T-helper 17 cell (primary cell): ENCODE measurements around the gene HOXA6. TPM values are rescaled to one million over a fixed set of nuclear protein-coding genes. Genes with fewer than 3 reads are reported as not detected.

Source experiments
- ATAC-seq: fragments of 150-1000 bp; cut with Tn5 transposase; 2 replicates; pipeline ENCODE4 v1.10.0; 2021; ENCODE audit warnings: mild to moderate bottlenecking, moderate library complexity
- DNase-seq, 3 donors: peaks; one replicate each; pipeline versions ENCODE4 v3.0.0 to v3.0.0-alpha.2; 2020 to 2021
- H3K9me3 ChIP-seq: one replicate; pipeline ENCODE4 v1.7.0; 2013; ENCODE audit warnings: low read length, mild to moderate bottlenecking; ENCODE audit not compliant: control insufficient read depth, poor library complexity, severe bottlenecking
- H3K27ac Mint-ChIP-seq: one replicate; pipeline ENCODE4 v1.8.0; 2022; ENCODE audit warnings: mild to moderate bottlenecking, moderate library complexity, mixed read lengths
- H3K27me3 Mint-ChIP-seq: one replicate; pipeline ENCODE4 v1.8.0; 2022; ENCODE audit warnings: mixed read lengths
- H3K36me3 Mint-ChIP-seq: one replicate; pipeline ENCODE4 v1.8.0; 2022; ENCODE audit warnings: low read depth, mixed read lengths
- H3K4me1 Mint-ChIP-seq: one replicate; pipeline ENCODE4 v1.8.0; 2022; ENCODE audit warnings: mild to moderate bottlenecking, mixed read lengths
- H3K4me3 Mint-ChIP-seq: one replicate; pipeline ENCODE4 v1.8.0; 2022; ENCODE audit warnings: mild to moderate bottlenecking, moderate library complexity, mixed read lengths
- total RNA-seq, 4 donors: library from RNA in 2 of 4; stranded (reverse) in 2 of 4; gene quantifications; one replicate each; pipeline ENCODE4 v1.2.3 and lab custom pipeline; 2022 to 2026

The HOXA6 gene
- total RNA-seq, 2 donors from 2014 or later, result not detected

DNA sequence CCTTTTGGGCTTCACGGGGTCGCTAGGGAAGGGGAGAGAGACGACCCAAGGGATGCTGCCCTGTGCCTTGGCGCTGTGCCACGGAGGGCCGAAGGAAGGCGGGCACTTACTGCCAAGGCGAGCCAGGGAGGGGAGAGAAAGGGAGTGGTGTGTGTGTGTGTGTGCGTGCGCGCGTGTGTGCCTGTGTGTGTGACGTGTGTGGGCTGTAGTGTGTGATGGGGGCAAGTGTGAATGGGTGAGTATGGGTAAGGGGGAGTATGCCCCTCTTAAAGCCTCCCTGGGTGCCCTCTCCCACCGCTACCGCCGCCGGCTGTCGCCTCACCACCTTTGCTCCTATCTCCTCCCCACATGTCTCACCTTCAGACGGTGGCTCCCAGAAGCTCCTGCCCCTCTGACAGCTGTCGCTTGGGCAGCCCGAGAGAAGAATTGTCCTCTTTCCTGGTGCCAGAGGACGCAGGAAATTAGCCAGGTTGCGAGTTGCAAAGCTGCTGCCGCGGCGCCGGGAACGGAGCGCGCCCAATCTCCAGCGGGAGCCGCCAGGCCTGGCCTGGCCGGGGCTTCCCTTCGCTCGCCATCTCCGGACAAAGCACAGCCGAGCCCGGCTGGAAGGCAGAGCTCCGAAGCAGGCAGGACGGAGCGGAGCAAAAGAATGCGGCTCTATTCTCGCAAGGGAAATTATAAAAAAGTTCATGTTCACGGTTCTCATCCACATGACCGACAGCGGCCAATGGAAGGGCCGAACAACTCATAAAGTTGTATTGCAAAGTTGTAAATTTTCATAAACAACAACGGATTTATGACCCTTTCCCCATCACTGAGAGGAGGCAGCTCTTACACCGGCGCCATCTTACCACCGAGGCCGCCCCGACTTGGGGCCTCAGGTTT lies 4.6 kb upstream of the HOXA6 start, which contains the start of gene HOXA3:
TSS of gene HOXA3 (minus strand) at position 653 of the 885 bp plus-strand sequence. CDS start 41,943 bp downstream, outside the sequence.
- Mint-ChIP-seq H3K27me3 (peaks cover 90% of the 10 kb centered on the region), H3K27ac (peak within 1 kb of the TSS; percentile 91), H3K4me1 (peaks cover 43% of the 10 kb centered on the region), H3K4me3 (peak within 1 kb of the TSS; percentile 85), H3K36me3 (peaks cover 11% of the 10 kb centered on the region)
- H3K9me3 ChIP-seq, result no peaks in the 10 kb centered on the region
- no peak for ATAC-seq
- DNase-seq, result no peak

DNA sequence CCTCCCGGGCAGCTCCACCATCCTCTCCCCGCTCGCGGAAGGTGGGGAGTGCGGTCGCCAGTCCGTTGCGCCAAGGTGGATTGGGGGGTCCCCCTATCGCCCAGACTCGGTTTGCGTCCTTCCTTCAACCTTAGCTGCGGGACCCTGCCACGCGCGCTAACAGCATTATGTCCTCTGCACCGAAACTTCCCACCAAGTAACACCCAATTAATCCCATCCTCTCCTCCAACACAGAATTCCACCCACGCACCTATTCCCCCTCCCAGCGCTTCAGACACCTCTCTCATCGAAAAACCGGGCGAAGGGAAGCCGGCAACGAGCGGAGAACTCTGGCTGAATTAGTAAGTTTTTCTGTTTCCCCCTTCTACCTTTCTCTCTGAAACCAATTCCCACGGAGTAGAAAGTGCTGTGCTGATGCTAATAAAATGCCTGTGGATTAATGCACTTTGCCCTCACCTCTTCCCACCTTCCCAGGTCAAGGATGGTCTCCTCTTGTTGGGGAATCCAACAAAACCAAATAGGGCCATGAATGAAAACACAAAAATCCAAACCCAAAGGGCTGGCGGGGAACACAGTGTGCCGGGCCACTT lies 3.9 kb upstream of the HOXA6 start:
- ATAC-seq (no peak), DNase-seq (no peak)
- Mint-ChIP-seq H3K4me1 (peaks cover 43% of the 10 kb centered on the region), H3K4me3 (peak overlapping the region; percentile 85), H3K27ac (peak overlapping the region; percentile 85), H3K36me3 (peaks cover 13% of the 10 kb centered on the region), H3K27me3 (peaks cover 93% of the 10 kb centered on the region)
- no peaks in the 10 kb centered on the region for H3K9me3 ChIP-seq

DNA sequence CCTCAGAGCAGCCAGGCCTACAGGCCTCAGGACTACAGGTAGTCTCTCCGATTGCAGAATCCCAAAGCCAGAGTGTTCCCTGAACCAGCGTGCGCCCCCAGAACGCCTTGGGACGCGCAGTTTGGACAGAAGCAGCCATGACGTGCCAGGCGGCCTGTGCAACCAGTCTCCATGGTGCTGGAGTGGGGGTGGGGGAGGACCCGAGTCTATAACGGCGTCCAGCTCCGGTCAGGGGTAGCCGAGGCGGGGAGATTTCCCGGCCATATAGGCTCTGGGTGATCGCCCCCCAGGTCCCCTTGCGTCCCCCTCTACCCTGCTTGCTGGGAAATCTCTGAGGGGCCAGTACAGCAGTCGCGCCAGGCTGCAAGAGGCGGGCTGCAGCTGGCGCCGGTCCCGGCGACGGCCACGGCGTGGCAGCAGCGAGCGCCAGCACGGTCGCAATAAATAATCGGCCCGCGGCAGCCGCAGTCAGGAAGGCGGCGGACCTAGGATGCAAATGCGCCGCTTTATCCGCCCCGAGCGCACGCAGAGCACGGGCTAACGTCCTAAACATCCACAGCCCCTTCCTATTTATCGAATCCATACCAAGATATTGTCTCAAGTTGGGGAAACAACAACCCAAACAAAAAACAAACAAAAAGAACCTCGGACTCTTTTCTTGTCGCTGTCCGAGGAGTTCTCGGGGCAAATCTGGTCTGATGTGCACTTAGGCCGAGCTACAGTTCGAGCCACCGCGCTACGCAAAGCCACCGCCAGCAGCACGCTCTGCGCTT lies 3.2 kb upstream of the HOXA6 start:
- H3K27ac Mint-ChIP-seq, result peak overlapping the region; percentile 85
- no peaks in the 10 kb centered on the region for H3K9me3 ChIP-seq

DNA sequence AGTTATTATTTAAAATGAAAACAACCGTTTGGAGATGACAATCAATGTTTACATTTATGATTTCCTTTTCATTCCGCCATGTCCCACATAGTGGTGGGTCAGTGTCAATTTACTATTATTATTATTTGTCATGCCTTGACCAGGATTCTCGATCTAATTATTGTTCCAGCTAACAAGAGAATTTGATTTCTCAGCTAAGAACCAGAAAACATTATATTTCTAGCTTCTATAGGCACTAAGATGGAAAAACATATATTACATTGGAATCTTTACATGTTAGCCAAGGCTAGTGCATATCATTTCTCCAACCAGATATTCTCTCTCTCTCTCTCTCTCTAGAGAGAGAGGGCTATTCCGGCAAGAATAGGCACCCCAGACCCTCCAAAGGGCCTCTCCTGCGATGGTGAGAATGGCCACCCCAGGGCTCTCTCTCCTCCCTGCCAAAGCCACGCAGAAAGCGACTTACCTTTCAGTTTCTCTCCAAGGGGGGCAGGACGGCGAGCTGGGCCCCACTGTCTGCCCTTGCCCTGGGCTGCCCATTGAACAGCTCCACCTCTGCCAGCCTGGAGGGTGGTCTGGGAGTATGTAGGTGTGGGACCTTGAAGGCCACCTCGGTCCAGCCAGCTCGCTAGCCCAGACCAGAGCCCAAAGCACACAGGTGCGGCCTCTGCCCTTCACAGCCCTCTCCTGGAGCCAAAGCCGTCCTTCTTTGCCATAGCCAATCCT lies 2.4 kb upstream of the HOXA6 start:
- Mint-ChIP-seq H3K4me1 (peaks cover 40% of the 10 kb centered on the region), H3K4me3 (no peak overlapping the region), H3K27ac (no peak overlapping the region), H3K36me3 (peaks cover 14% of the 10 kb centered on the region), H3K27me3 (peaks cover 94% of the 10 kb centered on the region)
- DNase-seq (no peak), ATAC-seq (no peak)
- H3K9me3 ChIP-seq, result no peaks in the 10 kb centered on the region

More for the DNA sequence above, 3.2 kb upstream of the HOXA6 start:
- peak; percentile 48 to 61 (median 56) for DNase-seq
- Mint-ChIP-seq H3K4me3 (peak overlapping the region; percentile 85), H3K36me3 (peaks cover 14% of the 10 kb centered on the region), H3K27me3 (peaks cover 94% of the 10 kb centered on the region), H3K4me1 (peaks cover 43% of the 10 kb centered on the region)
- ATAC-seq, result peak; percentile 88

DNA sequence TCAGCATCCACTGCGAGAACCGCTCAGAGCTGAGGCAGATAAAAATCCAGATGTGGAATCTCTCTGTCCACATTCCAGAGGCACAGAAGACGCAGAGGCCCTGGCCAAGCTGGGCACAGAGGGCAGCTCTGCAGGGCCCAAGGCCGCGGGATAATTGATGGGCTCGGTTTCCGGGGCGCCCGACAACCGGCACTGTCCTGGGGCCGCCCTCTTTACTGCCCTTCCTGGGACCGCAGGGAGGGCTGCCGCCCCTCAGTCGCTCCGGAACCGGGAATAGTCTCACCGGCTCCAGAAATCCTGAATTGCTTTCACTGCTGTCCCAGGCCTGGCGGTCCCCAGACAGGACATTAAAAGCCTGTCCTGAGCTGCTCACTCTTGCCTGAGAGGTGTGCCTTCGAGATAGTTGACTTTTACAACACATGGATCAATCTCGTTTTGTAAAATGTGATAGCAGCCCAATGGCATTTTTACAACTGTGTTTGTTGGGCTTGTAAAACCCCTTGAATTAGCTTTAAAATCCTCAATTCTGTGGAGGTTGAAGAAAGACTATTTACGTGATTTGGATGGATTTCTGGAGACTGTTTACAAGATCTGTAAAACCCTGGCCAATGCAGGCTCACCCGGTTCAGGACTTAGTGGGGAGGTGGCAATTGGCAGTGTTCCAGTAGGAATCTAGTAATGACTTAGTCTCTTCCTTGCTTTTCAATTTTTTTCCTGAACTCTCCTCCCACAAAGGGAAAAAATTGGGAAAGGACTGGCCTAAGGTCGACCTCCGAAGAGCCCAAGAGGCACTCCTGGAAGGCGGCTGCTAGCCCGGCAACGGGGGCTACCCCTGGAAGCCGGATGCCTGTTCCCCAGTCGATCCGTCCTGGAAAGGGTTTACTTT lies 1.4 kb upstream of the HOXA6 start:
- no peak overlapping the region for H3K27ac Mint-ChIP-seq

DNA sequence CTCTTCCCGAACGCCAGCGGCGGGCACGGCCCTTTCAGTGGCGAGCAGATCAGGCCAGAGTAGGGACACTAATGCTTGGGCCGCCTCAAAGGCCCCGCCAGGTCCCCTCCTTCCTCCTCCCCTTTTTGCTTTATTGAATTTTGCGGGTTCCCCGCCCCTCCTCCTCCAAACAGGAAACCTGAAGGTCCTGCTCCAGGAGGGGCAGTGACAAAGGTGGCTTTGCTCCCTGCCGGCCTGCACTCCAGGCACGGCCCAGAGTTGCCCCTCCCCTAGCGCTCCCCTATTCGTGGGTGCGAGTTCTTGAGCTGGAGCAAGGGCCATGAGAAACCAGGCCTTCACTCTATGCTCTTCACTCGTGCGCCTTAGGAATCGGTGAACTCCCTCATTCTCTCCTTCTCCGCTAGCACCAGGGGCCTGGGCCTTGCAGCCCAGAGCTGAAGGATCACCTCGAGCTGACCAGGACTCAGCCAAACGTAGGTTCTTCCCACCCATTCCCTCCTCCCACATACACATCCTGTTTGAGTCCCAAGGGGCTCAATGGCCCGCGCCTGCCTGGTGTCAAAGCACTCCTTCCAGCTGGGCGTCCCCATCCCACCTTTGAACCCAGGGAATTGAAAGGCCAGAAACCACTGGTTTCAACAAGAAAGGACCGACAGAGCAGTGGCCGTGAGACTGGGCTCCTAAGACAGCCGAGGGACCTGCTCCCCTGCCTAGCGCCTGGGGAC lies 619 bp upstream of the HOXA6 start:
- ATAC-seq (no peak), DNase-seq (no peak)
- H3K4me1 Mint-ChIP-seq, result peaks cover 29% of the 10 kb centered on the region
- H3K9me3 ChIP-seq, result no peaks in the 10 kb centered on the region
- H3K36me3 Mint-ChIP-seq, result peaks cover 8% of the 10 kb centered on the region
- H3K4me3 Mint-ChIP-seq, result peak overlapping the region; percentile 39
- peaks cover 80% of the 10 kb centered on the region for H3K27me3 Mint-ChIP-seq
- peak overlapping the region; percentile 59 for H3K27ac Mint-ChIP-seq

More for the DNA sequence above, 1.4 kb upstream of the HOXA6 start:
- peaks cover 32% of the 10 kb centered on the region for H3K4me1 Mint-ChIP-seq
- H3K36me3 Mint-ChIP-seq, result peaks cover 11% of the 10 kb centered on the region
- DNase-seq (no peak), ATAC-seq (no peak)
- H3K4me3 Mint-ChIP-seq, result no peak overlapping the region
- H3K27me3 Mint-ChIP-seq, result peaks cover 86% of the 10 kb centered on the region
- H3K9me3 ChIP-seq, result no peaks in the 10 kb centered on the region

DNA sequence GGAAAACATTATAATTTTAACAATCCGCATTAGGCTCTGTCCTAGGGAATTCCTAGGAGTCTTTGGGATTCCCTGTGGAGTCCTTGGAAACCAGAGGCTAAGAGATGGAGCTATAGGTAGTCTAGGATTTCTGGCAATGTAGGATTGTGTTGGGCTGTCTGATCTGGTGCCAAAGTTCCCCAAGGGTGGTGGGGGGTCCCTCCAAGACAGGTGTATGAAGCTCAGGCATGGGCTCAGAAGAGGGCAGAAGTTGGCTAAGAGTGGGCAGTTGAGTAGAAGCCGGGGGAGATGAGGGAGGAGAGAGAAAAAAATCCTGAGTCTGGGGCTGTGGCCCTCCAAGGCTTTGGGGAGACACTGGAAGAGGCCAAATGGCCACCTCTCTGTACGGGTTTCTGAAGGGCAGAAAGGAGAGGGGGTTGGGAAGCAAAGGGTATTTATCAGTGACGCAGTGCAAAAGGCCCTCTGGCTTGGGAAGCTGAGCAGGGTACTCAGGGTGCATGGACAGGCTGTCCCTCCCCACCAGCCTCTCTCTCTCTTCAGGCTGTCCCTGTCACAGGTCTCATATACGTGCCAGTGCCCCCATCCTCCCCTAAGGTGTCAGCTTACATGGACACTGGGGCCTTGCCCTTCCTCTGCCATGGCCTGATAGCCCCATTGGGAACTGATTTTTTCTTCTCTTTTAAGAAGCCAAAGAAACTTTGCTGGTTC lies 929 bp downstream of the HOXA6 start:
- ATAC-seq (no peak), DNase-seq (no peak)
- no peaks in the 10 kb centered on the region for H3K9me3 ChIP-seq
- H3K4me1 Mint-ChIP-seq, result peaks cover 24% of the 10 kb centered on the region
- peaks cover 6% of the 10 kb centered on the region for H3K36me3 Mint-ChIP-seq
- H3K4me3 Mint-ChIP-seq, result no peak overlapping the region
- peaks cover 83% of the 10 kb centered on the region for H3K27me3 Mint-ChIP-seq
- no peak overlapping the region for H3K27ac Mint-ChIP-seq

DNA sequence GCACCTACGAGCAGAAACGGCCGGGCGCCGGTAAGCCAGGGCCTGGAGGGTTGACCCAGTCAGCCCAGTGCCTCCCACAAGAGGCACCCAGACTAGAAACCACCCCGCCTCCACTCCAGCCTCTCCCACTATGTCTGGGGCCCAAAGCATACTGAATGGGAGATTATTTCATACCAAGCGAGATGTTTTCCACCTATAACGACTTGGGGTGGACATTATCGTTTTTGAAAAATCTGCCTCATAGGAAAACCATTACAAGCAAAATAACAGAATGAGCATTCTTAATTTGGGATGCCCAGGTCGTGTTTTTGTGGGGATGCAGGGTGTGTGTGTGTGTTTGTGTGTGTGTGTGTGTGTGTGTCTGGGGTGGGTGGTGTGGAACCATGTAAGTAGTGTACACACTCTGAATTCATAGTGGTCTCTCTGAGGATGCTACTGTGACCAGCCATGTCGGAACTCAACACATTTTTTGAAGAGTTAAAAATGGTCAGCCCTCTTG lies 1.6 kb downstream of the HOXA6 start:
- no peak overlapping the region for H3K27ac Mint-ChIP-seq
- H3K36me3 Mint-ChIP-seq, result peaks cover 5% of the 10 kb centered on the region
- H3K27me3 Mint-ChIP-seq, result peaks cover 82% of the 10 kb centered on the region
- DNase-seq (no peak), ATAC-seq (no peak)
- peaks cover 17% of the 10 kb centered on the region for H3K4me1 Mint-ChIP-seq
- H3K4me3 Mint-ChIP-seq, result no peak overlapping the region
- H3K9me3 ChIP-seq, result no peaks in the 10 kb centered on the region

DNA sequence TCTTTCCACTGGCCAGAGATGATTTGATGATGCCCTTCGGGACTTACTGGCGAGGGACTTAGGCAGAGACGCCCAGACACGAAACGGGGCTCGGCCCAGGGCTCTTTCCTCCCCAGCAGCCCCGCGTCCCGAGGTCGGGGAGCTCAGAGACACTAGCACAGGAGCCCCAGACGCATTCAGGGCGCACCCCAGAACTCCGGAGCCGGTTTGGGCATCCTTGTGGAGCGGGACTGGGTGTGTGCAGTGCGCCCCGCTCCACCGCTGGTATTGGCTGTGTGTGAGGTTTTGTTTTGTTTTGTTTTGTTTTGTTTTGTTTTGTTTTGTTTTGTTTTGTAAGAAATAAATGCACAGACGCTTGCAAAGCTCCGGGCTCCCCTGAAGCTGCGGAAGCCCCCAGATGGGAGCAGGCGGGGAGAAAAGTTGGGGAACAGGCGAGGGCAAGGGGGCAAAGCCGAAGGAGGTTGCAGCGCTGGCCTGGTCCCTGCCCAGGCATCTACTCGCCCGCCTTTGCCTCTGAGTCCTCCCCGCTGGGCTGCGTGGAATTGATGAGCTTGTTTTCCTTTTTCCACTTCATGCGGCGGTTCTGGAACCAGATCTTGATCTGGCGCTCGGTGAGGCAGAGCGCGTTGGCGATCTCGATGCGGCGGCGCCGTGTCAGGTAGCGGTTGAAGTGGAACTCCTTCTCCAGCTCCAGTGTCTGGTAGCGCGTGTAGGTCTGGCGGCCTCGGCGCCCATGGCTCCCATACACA lies 2.2 kb downstream of the HOXA6 start:
- Mint-ChIP-seq H3K4me1 (peaks cover 12% of the 10 kb centered on the region), H3K27me3 (peaks cover 76% of the 10 kb centered on the region), H3K27ac (no peak overlapping the region), H3K4me3 (no peak overlapping the region), H3K36me3 (peaks cover 2% of the 10 kb centered on the region)
- no peaks in the 10 kb centered on the region for H3K9me3 ChIP-seq
- ATAC-seq, result no peak
- DNase-seq, result no peak

DNA sequence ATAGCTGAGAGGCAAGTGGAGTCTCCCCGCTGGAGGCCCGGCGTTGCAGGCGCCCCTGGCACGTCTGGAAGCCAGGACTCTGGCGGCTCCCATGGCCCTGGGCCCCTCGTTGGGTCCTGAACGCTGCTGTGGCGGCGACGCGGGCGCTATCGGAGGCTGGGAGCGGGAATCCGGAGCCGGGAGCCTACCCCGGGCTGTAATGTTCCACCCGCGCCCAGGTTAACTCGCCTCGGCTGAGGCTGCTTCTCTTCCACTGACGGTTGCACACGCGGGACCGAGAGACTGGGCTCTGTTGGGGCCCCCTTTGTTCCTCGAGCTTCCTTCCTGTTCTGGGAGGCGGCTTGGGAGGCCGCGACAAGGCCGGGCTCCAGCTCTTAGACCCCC lies 2.8 kb downstream of the HOXA6 start:
- no peak overlapping the region for H3K27ac Mint-ChIP-seq
- H3K27me3 Mint-ChIP-seq, result peaks cover 70% of the 10 kb centered on the region
- peaks cover 2% of the 10 kb centered on the region for H3K36me3 Mint-ChIP-seq
- no peaks in the 10 kb centered on the region for H3K9me3 ChIP-seq
- peaks cover 10% of the 10 kb centered on the region for H3K4me1 Mint-ChIP-seq
- no peak overlapping the region for H3K4me3 Mint-ChIP-seq
- ATAC-seq, result no peak
- no peak for DNase-seq
